B cell (primary cell): ENCODE data around the gene GALNT18. TPM values are rescaled to one million over a fixed set of nuclear protein-coding genes. Genes with fewer than 3 reads are reported as not detected.

Source experiments
- ATAC-seq: fragments of 200-7000 bp; cut with Tn5 transposase; one replicate; pipeline ENCODE4 v1.10.0; 2021; ENCODE audit warnings: low read depth, mild to moderate bottlenecking, moderate number of reproducible peaks, moderate library complexity
- CTCF ChIA-PET: fragments of 350-600 bp; sonication (Branson Sonifier 250); formaldehyde crosslinking; loops from one replicate; lab custom pipeline; 2021; ENCODE audit warnings: antibody characterized with exemption, inconsistent platforms; lab: Charles Lee
- POLR2A ChIA-PET: fragments of 350-600 bp; sonication (Branson Sonifier 250); formaldehyde crosslinking; loops from one replicate; lab custom pipeline; 2021; ENCODE audit warnings: antibody characterized with exemption; lab: Charles Lee
- DNase-seq: peaks from one replicate; pipeline ENCODE4 v3.0.0; 2013
- H2AFZ ChIP-seq: 2 replicates; pipeline ENCODE4 v1.6.1; 2012; ENCODE audit warnings: mild to moderate bottlenecking, low read depth, low read length; ENCODE audit not compliant: insufficient read depth, poor library complexity, severe bottlenecking
- H3K27ac ChIP-seq, 2 donors: 1 replicate in 1 of 2; 2 replicates in 1 of 2; pipeline ENCODE4 v1.5.1; 2012 to 2013; ENCODE audit warnings: low read length in 2 of 2, mild to moderate bottlenecking in 2 of 2, moderate library complexity in 1 of 2
- H3K27me3 ChIP-seq, 4 experiments: fragments of 200-600 bp in 1 of 4; sonication (generic) in 1 of 4; replicated peaks in 1 of 4; 1 replicate in 2 of 4; 2 replicates in 2 of 4; pipeline versions ENCODE4 v1.6.1 to v1.7.0; 2013 to 2016; ENCODE audit warnings: low read length in 3 of 4, mild to moderate bottlenecking in 2 of 4, mixed read lengths in 1 of 4, moderate library complexity in 1 of 4; ENCODE audit not compliant: insufficient read depth in 4 of 4, control insufficient read depth in 3 of 4; ENCODE audit errors: control extremely low read depth in 1 of 4
- H3K36me3 ChIP-seq, 2 experiments: replicated peaks in 1 of 2; 1 replicate in 1 of 2; 2 replicates in 1 of 2; pipeline versions ENCODE4 v1.6.1 to v1.7.1; 2013; ENCODE audit warnings: low read length in 1 of 2; ENCODE audit not compliant: insufficient read depth in 2 of 2, control insufficient read depth in 1 of 2; ENCODE audit errors: control extremely low read depth in 1 of 2, extremely low read depth in 1 of 2
- H3K4me1 ChIP-seq, 2 donors: fragments of 200-600 bp in 1 of 2; sonication (generic) in 1 of 2; 1 replicate in 1 of 2; 2 replicates in 1 of 2; pipeline versions ENCODE4 v1.5.1 to v1.6.1; 2013 to 2017; ENCODE audit warnings: low read length in 2 of 2; ENCODE audit not compliant: control insufficient read depth in 2 of 2, insufficient read depth in 2 of 2
- H3K4me2 ChIP-seq: replicated peaks from 2 replicates; pipeline ENCODE3; 2012; ENCODE audit warnings: mild to moderate bottlenecking, low read depth, low read length; ENCODE audit not compliant: poor library complexity, severe bottlenecking
- H3K4me3 ChIP-seq, 5 experiments: fragments of 200-600 bp in 1 of 5; sonication (generic) in 1 of 5; 1 replicate in 3 of 5; 2 replicates in 2 of 5; pipeline versions ENCODE4 v1.5.1 to v1.7.0; 2011 to 2016; ENCODE audit warnings: low read length in 4 of 5, mild to moderate bottlenecking in 4 of 5, low read depth in 2 of 5, control low read depth in 1 of 5, moderate library complexity in 1 of 5; ENCODE audit not compliant: insufficient read depth in 1 of 5; ENCODE audit errors: control extremely low read depth in 1 of 5, extremely low read depth in 1 of 5
- H3K79me2 ChIP-seq: fragments of 200-600 bp; sonication (generic); one replicate; pipeline ENCODE4 v1.6.0; 2016; ENCODE audit warnings: low read length; ENCODE audit not compliant: control insufficient read depth, insufficient read depth
- H3K9ac ChIP-seq: fragments of 200-600 bp; sonication (generic); 2 replicates; pipeline ENCODE4 v1.6.1; 2017; ENCODE audit warnings: mild to moderate bottlenecking, low read length, moderate library complexity
- H3K9me3 ChIP-seq, 3 donors: one replicate each; pipeline versions ENCODE4 v1.6.1 to v1.7.1; 2013; ENCODE audit warnings: low read length in 2 of 3; ENCODE audit not compliant: control insufficient read depth in 2 of 3, insufficient read depth in 1 of 3; ENCODE audit errors: control extremely low read depth in 1 of 3
- H4K20me1 ChIP-seq: 2 replicates; pipeline ENCODE4 v1.6.0; 2012; ENCODE audit warnings: mild to moderate bottlenecking, low read length; ENCODE audit not compliant: insufficient read depth, control insufficient read depth, poor library complexity, severe bottlenecking
- H3K27ac Mint-ChIP-seq: one replicate; pipeline ENCODE4 v1.8.0; 2021; ENCODE audit warnings: mixed read lengths
- H3K27me3 Mint-ChIP-seq: one replicate; pipeline ENCODE4 v1.8.0; 2021; ENCODE audit warnings: mixed read lengths
- H3K4me1 Mint-ChIP-seq: one replicate; pipeline ENCODE4 v1.8.0; 2021; ENCODE audit warnings: mixed read lengths
- H3K4me3 Mint-ChIP-seq: one replicate; pipeline ENCODE4 v1.8.0; 2021; ENCODE audit warnings: mixed read lengths
- H3K9me3 Mint-ChIP-seq: one replicate; pipeline ENCODE4 v1.8.0; 2022; ENCODE audit warnings: mixed read lengths; ENCODE audit not compliant: insufficient read depth
- EZH2 ChIP-seq: IDR thresholded peaks from 2 replicates; pipeline ENCODE4 v1.6.1; 2012; ENCODE audit warnings: borderline replicate concordance, low read depth, mild to moderate bottlenecking, moderate library complexity, low read length; ENCODE audit not compliant: insufficient read depth, poor library complexity, severe bottlenecking
- WGBS: methylation state at CpG from one replicate; pipeline ENCODE4 v1.1.5; 2013; ENCODE audit warnings: missing lambda C conversion rate; ENCODE audit not compliant: insufficient coverage; 5-methylcytosine and 5-hydroxymethylcytosine counted together
- intact Hi-C: fragments of 100-400 bp; cut with micrococcal nuclease; formaldehyde crosslinking; loops from one replicate; pipeline ENCODE4 v1.10.0; 2022
- polyA plus RNA-seq: library from polyadenylated mRNA; depleted of rRNA; stranded (reverse); fragments of >200 nt; gene quantifications from 2 replicates; pipeline ENCODE4 v1.2.3, GENCODE V29; 2012
- total RNA-seq, 2 donors: library from RNA; stranded (reverse); fragments of 120-200 nt in 1 of 2; gene quantifications; 1 replicate in 1 of 2; 2 replicates in 1 of 2; pipeline versions ENCODE4 v1.2.3 to v1.2.4, GENCODE V29; 2013 to 2022
- TF ChIP-seq, protein P1 (sequence below): fragments of 200-600 bp; IDR thresholded peaks from one replicate; pipeline ENCODE4 v1.8.0; 2022; ENCODE audit warnings: antibody characterized with exemption, mild to moderate bottlenecking

The GALNT18 gene
- total and polyA plus RNA-seq, 2 donors (not counting 1 experiment from before 2014, with no cell fraction given), result not detected

DNA sequence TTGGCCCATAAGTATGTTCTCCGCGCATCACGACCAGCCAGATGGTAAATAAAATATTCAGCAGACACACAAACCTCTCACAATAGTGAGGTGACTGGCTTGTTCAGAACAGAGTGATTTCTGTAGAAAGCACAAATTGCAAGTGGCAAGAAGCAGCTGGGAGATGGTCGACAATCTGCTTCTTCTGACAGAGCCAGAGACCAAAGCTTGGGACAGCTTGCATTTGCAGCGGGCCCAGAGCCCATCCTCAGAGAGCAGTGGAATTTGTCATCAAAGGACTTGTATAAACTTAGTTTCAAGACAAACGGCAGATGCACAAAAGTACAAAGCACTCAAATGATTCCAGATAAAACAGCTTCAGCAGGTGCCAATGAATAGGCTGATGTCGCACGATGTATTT is 7.6 kb upstream of the GALNT18 start:
- Mint-ChIP-seq H3K9me3 (no peaks in the 10 kb centered on the region), H3K4me1 (no peaks in the 10 kb centered on the region), H3K27ac (no peak overlapping the region), H3K4me3 (no peak overlapping the region), H3K27me3 (peaks cover 32% of the 10 kb centered on the region)
- no peak overlapping the region for H3K4me3 ChIP-seq
- H3K36me3 ChIP-seq, result no peaks in the 10 kb centered on the region
- WGBS, result 95% methylated on average over 3 of the region's 8 CpGs
- ATAC-seq (no peak), DNase-seq (no peak)
- CTCF ChIA-PET, result no interaction called here
- POLR2A ChIA-PET, result no interaction called here
- H3K27ac ChIP-seq, result no peak overlapping the region
- no peaks in the 10 kb centered on the region for H3K4me1 ChIP-seq
- intact Hi-C loops, result loop anchor here (10.0 kb wide), 1 partner anchor 695 kb away; no protein-coding TSS in a partner anchor
- TF ChIP-seq, protein P1, sequence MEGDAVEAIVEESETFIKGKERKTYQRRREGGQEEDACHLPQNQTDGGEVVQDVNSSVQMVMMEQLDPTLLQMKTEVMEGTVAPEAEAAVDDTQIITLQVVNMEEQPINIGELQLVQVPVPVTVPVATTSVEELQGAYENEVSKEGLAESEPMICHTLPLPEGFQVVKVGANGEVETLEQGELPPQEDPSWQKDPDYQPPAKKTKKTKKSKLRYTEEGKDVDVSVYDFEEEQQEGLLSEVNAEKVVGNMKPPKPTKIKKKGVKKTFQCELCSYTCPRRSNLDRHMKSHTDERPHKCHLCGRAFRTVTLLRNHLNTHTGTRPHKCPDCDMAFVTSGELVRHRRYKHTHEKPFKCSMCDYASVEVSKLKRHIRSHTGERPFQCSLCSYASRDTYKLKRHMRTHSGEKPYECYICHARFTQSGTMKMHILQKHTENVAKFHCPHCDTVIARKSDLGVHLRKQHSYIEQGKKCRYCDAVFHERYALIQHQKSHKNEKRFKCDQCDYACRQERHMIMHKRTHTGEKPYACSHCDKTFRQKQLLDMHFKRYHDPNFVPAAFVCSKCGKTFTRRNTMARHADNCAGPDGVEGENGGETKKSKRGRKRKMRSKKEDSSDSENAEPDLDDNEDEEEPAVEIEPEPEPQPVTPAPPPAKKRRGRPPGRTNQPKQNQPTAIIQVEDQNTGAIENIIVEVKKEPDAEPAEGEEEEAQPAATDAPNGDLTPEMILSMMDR, result no peak
- no peak for TF ChIP-seq EZH2
- no peaks in the 10 kb centered on the region for H3K79me2 ChIP-seq
- peaks cover 0 to 6% (median 0%) of the 10 kb centered on the region in 4 experiments for H3K27me3 ChIP-seq
- H2AFZ ChIP-seq, result no peak overlapping the region
- H4K20me1 ChIP-seq, result no peaks in the 10 kb centered on the region
- H3K9me3 ChIP-seq, result no peaks in the 10 kb centered on the region
- no peak overlapping the region for H3K4me2 ChIP-seq
- no peak overlapping the region for H3K9ac ChIP-seq

DNA sequence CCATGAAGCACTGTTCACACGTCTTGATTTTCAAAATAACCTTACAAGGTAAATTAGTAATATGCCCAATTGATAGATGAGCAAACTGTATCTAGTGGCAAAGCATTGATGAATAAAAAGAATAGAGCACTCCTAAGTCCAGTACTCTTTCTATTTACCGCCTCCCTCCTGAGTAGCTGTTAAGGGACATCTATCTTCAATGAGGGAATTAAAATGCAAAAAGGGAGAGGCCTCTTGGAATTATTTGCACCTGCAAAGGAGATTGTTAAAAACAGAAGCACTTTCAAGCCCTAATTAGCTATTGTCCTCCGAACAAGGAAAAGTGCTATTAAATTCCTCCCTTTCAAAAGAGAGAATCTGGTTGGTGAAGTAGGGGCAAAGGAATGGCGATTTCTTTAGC is 6.8 kb upstream of the GALNT18 start:
- Mint-ChIP-seq H3K4me1 (no peaks in the 10 kb centered on the region), H3K27ac (no peak overlapping the region), H3K9me3 (no peaks in the 10 kb centered on the region), H3K27me3 (peaks cover 39% of the 10 kb centered on the region), H3K4me3 (no peak overlapping the region)
- 100% methylated on average over 1 of the region's 4 CpGs for WGBS
- no peak for TF ChIP-seq EZH2
- TF ChIP-seq, protein P1, result no peak
- intact Hi-C loops, result loop anchor here (10.0 kb wide), 1 partner anchor 694 kb away; no protein-coding TSS in a partner anchor
- Histone ChIP-seq H3K36me3 (no peaks in the 10 kb centered on the region), H3K4me3 (no peak overlapping the region), H4K20me1 (no peaks in the 10 kb centered on the region), H3K4me1 (no peaks in the 10 kb centered on the region), H3K79me2 (no peaks in the 10 kb centered on the region), H3K4me2 (no peak overlapping the region), H3K27me3 (peaks cover 0 to 6% (median 0%) of the 10 kb centered on the region in 4 experiments), H2AFZ (no peak overlapping the region), H3K9me3 (peaks cover 0 to 3% (median 0%) of the 10 kb centered on the region in 3 donors), H3K9ac (no peak overlapping the region), H3K27ac (no peak overlapping the region)
- no peak for DNase-seq
- ATAC-seq, result no peak
- CTCF ChIA-PET, result no interaction called here
- POLR2A ChIA-PET, result no interaction called here
